ENCODE measurements around the gene RERE.
A peak's percentile ranks its signal among the peaks of the same experiment; 100 is the strongest.

The RERE gene

DNA sequence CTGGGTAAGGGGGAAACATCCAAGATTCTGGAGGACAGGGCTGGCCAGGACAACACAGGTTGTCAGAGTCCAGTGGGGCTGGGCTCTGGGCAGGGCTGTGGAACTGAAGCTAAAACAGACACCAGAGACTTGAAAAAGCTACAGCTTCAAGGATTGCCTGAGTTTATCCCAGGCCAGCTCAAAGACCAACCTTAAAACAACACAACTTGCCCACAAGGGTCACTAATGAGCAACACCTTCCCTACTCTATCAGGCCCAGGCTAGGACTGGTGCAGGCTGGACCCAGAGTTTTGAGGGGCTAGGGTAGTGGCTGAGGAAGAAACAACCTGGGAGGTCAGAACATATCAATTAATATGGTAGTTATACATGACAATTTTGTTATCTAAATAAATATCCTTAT lies 338.9 kb downstream of the RERE start:
- TF ChIP-seq, protein P1, sequence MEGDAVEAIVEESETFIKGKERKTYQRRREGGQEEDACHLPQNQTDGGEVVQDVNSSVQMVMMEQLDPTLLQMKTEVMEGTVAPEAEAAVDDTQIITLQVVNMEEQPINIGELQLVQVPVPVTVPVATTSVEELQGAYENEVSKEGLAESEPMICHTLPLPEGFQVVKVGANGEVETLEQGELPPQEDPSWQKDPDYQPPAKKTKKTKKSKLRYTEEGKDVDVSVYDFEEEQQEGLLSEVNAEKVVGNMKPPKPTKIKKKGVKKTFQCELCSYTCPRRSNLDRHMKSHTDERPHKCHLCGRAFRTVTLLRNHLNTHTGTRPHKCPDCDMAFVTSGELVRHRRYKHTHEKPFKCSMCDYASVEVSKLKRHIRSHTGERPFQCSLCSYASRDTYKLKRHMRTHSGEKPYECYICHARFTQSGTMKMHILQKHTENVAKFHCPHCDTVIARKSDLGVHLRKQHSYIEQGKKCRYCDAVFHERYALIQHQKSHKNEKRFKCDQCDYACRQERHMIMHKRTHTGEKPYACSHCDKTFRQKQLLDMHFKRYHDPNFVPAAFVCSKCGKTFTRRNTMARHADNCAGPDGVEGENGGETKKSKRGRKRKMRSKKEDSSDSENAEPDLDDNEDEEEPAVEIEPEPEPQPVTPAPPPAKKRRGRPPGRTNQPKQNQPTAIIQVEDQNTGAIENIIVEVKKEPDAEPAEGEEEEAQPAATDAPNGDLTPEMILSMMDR (IDR thresholded peaks at IDR 0.05; ENCODE audit: control insufficient read depth, extremely low read depth, insufficient read depth): 0 out of 2 replicates have a peak, but pooled peaks have one; percentile 2
- H3K4me3 ChIP-seq (ENCODE audit: low read depth, low read length): no peak overlapping the region
- DNase-seq (ENCODE audit: low read depth): no peak

DNA sequence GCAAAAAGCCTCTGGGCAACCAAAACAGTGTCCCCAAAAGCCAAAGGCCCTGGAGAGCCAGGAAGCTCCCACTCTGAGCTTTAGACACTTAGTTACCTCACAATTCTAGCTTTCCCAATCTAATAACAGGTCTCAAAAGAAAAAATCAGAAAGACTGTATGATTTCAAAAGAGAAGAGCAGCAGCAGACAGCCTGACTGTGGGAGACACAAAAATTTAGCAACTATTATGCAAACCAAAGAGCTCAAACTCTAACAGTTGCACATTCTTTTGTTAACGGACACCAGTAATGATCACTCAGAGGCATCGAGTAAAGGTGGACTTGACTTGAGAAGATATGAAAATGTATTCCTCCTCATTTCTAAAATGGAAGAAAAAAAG lies 339.5 kb downstream of the RERE start:
- no peak overlapping the region for H3K4me3 ChIP-seq (ENCODE audit: low read depth, low read length)
- TF ChIP-seq, protein P1 (IDR thresholded peaks at IDR 0.05; ENCODE audit: control insufficient read depth, extremely low read depth, insufficient read depth): no peak
- DNase-seq (ENCODE audit: low read depth): no peak

DNA sequence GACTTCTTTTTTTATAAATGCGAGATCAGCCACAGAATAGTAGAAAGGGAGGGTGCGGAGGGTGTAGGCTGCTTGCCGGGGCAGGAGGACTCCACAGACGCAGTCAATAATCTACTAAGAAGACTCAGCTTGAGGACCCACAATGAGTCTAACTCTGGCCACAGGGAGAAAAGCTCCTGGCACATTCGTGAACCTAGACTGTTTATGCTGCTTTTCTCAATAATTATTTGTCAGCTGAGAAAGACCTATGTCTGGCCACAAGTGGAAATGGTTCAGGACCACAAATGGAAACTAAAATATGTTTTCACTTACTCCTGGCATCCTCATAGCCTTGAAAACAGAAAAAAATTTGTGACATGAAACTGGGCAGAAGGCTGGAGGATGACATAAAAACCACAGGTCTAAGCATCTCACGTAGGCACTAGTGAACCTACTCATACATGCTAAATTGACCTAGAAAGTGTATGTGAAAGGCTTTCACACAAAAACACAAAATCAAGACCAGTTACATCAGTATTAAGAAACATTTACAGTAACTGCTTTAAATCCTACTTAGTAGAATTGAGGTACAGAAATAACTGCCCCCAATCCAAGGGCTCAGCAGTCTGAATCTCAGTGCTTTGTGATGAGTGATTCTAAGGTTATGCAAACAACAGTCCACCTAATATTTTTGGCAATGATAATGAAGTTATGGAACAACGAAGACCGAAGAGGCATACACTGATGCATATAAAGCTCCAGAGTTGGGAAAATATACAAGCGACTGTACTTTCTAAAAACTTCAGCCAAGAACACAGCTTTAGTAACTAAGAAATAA lies 340.1 kb downstream of the RERE start:
- TF ChIP-seq, protein P1 (IDR thresholded peaks at IDR 0.05; ENCODE audit: control insufficient read depth, extremely low read depth, insufficient read depth): no peak
- no peak for DNase-seq (ENCODE audit: low read depth)
- H3K4me3 ChIP-seq (ENCODE audit: low read depth, low read length): no peak overlapping the region

DNA sequence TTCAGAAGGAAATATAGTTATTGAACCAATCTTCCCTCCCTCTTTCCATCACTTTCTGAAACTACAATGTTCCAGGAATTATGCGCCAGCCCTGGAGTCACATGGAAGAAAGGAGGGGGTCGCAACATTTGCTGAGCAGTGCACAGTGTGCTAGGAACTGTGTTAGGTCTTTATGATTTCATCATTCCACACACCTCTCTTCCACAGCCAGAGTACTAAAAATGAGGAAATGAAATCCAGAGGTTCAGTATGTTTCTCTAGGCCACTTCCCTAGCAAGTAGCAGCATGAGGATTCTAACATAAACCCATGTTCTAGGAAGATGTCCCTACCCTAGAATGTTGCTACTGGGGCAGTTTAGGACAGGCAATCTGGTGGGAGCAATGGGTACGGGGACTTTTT lies 341.4 kb downstream of the RERE start:
- DNase-seq (ENCODE audit: low read depth): no peak
- TF ChIP-seq, protein P1 (IDR thresholded peaks at IDR 0.05; ENCODE audit: control insufficient read depth, extremely low read depth, insufficient read depth): no peak

DNA sequence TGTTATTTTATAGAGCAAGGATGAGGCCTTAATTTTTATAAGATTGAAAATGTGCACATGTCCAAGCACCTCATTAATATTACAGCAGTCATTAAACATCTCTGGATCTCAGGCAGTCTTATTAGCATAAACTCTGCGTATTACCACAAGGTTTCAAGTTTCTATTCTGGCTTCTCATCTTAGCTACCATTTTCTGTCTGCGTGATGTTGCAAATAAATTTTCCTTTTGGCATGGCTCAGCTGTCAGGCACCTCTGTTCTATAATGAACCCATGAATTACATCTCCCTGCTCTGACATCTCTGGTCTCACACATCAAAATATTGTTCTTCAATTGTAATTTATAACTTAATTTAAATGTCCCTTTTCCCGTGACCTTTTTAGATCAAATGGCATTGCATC lies 343.1 kb downstream of the RERE start:
- no peak overlapping the region for H3K4me3 ChIP-seq (ENCODE audit: low read depth, low read length)
- TF ChIP-seq, protein P1 (IDR thresholded peaks at IDR 0.05; ENCODE audit: control insufficient read depth, extremely low read depth, insufficient read depth): no peak
- DNase-seq (ENCODE audit: low read depth): no peak

More for the DNA sequence above, 341.4 kb downstream of the RERE start:
- H3K4me3 ChIP-seq (ENCODE audit: low read depth, low read length): no peak overlapping the region

DNA sequence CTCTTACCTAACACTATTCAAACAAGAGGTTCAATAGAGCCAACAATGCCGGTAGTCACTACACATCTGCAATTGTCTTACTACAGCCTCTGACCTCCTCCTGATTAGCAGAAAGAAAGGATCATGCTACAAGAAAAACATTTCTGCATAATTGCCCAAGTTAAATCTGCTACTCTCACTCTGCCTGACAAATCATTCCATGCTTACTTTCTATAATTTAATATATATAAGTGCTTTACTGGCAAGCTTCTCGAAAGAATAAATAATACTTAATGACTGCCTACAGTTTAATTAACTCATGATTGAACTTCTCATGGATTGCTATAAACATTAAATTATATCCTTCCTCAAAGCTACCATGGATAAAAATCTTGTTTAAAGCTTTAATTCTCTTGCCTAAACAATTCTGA lies 343.5 kb downstream of the RERE start:
- no peak overlapping the region for H3K4me3 ChIP-seq (ENCODE audit: low read depth, low read length)
- TF ChIP-seq, protein P1 (IDR thresholded peaks at IDR 0.05; ENCODE audit: control insufficient read depth, extremely low read depth, insufficient read depth): no peak
- no peak for DNase-seq (ENCODE audit: low read depth)
